GM21360 (cell line): ENCODE measurements around the gene SLC25A45.
"Not testable (repeated sequence)": the region's sequence is repeated elsewhere in the genome, so short reads cannot be mapped to it uniquely, and the experiment has no call there.

Experiments used
- ATAC-seq: cut with Tn5 transposase; IDR thresholded peaks from one replicate; pipeline ENCODE4 v1.9.1; 2021; ENCODE audit warnings: mild to moderate bottlenecking, moderate library complexity; ENCODE audit not compliant: unreplicated experiment

The SLC25A45 gene

DNA sequence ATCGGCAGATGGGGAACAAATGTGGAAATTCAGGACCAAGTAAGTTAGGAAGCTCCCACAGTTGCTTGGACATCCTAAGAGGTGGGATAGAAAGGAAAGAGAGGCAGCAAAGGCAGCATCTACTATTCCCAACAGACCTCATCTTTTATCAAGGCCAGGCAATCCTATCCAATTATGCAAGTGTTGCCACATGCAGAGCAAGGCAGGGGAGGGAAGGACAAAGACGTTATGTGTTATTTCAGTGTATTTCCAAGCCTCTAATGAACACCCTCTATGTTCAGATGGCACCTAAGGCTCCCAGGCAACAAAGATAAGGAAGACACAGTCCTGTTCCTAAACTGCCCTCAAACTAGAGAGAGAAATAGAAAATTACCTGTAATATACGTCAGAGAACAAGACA, 18.7 kb downstream of the SLC25A45 start:
- ATAC-seq, result no peak

GRCh38 chr11:65362966-65363365, 19.5 kb downstream of the SLC25A45 start:
- ATAC-seq, result no peak

DNA sequence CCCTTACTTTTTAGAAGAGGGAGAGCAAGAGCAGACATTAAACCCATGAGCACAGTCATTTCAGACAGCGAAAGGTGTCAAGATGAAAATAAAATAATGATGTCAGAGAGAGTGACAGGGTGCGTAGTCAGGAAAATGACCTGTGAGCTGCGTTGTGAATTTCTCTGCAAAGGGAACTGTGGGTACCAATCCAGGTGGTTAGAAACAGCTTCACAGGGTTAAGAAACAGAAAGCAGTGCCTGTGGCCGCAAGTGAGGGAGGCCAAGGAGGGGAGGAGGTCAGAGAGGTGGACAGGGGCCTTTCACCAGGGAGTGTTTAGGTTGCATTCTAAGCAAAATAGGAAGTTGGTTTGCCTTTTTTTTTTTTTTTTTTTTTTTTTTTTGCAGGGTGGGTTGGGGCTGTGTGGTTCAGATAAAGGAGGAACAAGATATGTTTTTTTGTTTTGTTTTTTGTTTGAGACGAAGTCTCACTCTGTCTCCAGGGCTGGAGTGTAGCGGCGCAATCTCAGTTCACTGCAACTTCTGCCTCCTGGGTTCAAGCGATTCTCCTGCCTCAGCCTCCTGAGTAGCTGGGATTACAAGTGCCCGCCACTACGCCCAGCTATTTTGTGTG, 20.0 kb downstream of the SLC25A45 start:
- no peak for ATAC-seq

DNA sequence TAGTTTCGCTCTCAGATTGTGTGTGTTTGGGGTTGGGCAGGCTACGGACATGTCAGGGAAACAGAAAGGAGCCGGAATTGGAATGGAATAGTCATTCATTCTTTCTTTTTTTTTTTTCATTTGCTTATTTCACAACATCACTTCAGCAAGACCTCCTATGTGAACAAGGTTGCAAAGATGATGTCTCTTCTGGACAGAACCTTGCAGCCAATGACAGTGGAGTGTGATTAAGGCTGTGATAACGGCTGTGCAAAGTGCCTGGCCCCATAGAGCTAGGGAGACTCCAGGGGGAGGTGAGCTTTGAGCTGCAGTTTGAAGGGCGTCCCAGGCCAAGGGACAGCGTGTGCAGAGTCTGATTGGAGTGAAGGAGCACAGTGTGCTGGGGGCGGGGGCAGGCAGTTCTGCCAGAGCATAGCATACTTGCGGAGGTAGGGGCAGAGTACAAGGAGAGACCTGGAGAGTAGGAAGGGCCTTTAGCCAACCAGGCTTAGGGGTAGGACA, 24.5 kb downstream of the SLC25A45 start:
- no peak for ATAC-seq

GRCh38 chr11:65356394-65356972, 26.0 kb downstream of the SLC25A45 start:
- ATAC-seq, result no peak

DNA sequence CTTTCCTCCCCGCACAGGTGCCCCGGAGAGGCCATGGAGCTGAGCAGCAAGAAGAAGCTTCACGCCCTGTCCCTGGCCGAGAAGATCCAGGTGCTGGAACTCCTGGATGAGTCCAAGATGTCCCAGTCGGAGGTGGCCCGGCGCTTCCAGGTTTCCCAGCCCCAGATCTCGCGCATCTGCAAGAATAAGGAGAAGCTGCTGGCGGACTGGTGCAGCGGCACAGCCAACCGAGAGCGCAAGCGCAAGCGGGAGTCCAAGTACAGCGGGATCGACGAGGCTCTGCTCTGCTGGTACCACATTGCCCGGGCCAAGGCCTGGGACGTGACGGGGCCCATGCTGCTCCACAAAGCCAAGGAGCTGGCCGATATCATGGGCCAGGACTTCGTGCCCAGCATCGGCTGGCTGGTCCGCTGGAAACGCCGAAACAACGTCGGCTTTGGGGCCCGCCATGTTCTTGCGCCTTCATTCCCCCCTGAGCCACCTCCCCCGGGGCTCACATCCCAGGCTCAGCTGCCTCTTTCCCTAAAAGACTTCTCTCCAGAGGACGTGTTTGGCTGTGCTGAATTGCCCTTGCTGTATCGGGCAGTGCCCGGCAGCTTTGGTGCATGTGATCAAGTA, 26.6 kb downstream of the SLC25A45 start:
- no peak for ATAC-seq

- ATAC-seq, result peak; percentile 21
Observed at GRCh38 chr11:65355013-65355775, 27.3 kb downstream of the SLC25A45 start.

- ATAC-seq, result peak; percentile 90
Observed at GRCh38 chr11:65354265-65355012, 28.0 kb downstream of the SLC25A45 start, which contains the start of gene TIGD3. TSS of gene TIGD3 (plus strand) at chr11:65354751. CDS start at chr11:65355809, 1,058 bp downstream.

- ATAC-seq, result no peak
Observed at GRCh38 chr11:65353900-65354264, 28.6 kb downstream of the SLC25A45 start.

- no peak for ATAC-seq
Observed at GRCh38 chr11:65353376-65353775, 29.1 kb downstream of the SLC25A45 start.

- ATAC-seq, result no peak
Observed at GRCh38 chr11:65352783-65353182, 29.7 kb downstream of the SLC25A45 start.

DNA sequence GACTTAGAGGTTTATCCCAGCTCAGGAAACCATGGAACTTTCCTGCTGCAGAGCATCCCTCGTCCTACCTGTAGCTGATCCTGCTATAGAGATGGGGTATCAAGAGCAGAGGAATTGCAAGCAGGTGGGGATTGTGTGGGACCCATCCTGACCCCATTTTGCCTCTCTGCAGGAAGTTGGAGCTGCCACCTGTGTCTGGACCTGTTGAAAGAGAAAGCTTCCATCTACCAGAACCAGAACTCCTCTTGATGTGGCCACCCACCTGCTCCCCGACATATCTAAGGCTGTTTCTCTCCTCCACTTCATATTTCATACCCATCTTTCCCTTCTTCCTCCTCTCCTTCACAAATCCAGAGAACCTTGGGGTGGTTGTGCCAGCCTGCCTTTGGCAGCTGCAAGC, 30.9 kb downstream of the SLC25A45 start:
- ATAC-seq, result no peak

DNA sequence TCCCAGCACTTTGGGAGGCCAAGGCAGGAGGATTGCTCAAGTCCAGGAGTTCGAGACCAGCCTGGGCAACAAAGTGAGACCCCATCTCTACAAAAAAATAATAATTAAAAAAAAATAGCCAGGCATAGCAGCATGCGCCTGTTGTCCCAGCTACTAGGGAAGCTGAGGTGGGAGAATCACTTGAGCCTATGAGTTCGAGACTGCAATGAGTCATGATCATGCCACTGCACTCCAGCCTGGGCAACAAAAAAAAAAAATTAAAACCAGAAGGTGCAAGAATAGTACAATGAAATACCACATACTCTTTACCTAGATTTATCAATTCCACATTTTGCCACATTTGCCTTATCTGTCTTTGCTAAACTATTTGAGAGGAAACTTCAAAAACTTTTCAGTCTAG, 40.6 kb downstream of the SLC25A45 start:
- no peak for ATAC-seq

GRCh38 chr11:65340226-65340625, 42.2 kb downstream of the SLC25A45 start:
- no peak for ATAC-seq

- ATAC-seq, result no peak
Observed at GRCh38 chr11:65338676-65339075, 43.8 kb downstream of the SLC25A45 start.

DNA sequence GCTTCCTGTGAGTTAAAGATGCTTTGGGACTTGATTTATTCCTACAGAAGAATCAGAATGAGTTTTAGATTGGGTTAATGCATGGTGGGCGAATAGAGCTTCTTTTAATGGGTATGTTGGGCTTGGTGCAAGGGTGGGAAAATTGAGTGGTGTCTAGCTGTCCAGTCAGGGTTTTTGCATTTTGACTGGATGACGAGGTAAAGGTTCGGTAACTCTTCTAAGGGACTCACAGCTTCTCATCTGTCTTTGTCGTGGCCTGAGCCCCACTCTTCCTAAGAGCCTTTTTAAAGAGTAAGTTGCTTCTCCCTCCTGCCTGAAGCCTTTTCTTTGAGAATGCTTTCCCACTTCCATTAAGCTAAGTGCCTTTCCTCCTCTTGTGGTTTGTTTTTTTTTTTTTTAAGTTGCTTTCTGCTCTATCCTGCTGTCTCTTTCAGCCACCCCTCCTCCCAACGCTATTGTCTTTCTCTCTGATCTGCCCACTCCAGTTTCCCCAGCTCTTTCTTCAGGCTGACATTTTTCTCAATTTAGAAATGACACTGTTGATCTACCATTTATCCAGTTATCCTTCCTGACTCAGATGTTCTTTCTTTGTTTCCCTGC, 47.6 kb downstream of the SLC25A45 start:
- no peak for ATAC-seq

DNA sequence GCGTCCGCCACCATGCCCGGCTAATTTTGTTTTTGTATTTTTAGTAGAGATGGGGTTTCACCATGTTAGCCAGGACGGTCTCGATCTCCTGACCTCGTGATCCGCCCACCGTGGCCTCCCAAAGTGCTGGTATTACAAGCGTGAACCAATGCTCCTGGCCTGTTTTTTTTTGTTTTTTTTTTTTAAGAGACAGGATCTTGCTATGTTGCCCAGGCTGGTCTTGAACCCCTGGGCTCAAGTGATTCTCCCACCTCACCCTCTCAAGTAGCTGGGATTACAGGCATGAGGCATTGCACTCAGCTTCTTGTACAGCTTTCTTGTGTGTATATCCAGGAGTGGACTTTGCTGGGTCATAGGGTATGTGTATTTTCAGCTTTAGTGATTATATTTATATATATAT, 49.9 kb downstream of the SLC25A45 start:
- ATAC-seq, result not testable (repeated sequence)

GRCh38 chr11:65330544-65330943, 51.9 kb downstream of the SLC25A45 start:
- no peak for ATAC-seq

GRCh38 chr11:65329944-65330403, 52.5 kb downstream of the SLC25A45 start:
- no peak for ATAC-seq

- no peak for ATAC-seq
Observed at GRCh38 chr11:65329478-65329877, 53.0 kb downstream of the SLC25A45 start.
